ENCODE results near the gene CYP26B1.
"Not testable (repeated sequence)": the region's sequence is repeated elsewhere in the genome, so short reads cannot be mapped to it uniquely, and the experiment has no call there.

The CYP26B1 gene

DNA sequence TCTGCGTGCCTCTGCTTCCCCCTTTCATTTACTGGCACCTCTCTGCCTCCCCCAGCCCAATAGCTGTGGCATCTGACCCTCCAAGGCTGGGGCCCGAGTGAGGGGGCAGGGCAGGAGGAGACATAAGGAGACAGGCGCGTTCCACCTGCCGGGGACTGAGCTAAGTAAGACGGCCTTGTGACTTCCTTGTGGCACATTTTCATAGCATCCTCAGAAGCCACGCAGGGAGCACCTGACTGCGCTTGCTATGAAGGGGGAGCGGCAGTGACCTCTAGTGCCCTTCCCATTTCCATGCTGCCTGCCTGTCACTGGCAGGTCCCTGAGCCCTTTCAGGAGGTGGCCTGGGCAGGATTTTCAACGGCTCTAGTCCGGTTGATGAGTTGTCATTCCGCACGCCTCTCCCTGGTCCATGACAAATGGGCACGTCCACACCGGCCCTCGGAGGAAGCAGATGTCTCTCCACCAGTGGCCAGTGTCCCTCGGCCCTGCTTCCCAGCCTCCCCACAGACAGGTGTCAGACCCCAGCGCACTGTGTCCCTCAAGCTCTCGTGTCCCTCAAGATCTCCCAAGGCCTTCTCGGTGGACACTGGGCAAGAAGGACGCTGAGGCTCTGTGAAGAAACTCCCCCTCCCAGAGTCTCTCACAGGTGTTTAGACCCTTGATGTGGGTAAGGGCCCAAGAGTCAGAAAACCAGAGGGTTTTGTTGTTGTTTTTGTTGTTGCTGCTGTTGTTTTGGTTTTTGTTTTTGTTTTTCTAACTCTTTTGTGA lies 42.7 kb downstream of the CYP26B1 start:
- no peak for DNase-seq

DNA sequence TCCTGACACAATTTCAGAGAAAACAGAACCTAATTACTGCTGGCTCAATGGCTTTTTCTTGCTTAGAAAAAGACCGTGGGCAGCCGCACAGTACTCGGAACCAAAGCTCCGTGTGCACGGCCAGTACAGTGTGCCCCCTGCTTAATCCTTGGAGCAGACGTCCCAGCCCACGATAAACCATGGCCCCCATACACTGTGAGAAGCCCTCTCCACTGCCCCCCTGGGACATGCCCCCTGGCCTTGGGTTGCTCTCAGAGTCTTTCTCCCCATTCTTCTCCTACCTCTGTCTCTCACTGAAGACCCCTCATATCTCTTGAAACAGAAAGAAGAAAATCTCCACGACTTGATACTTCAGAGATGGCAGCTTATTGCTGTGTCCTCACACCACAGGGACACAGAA lies 44.0 kb downstream of the CYP26B1 start:
- DNase-seq, result no peak

DNA sequence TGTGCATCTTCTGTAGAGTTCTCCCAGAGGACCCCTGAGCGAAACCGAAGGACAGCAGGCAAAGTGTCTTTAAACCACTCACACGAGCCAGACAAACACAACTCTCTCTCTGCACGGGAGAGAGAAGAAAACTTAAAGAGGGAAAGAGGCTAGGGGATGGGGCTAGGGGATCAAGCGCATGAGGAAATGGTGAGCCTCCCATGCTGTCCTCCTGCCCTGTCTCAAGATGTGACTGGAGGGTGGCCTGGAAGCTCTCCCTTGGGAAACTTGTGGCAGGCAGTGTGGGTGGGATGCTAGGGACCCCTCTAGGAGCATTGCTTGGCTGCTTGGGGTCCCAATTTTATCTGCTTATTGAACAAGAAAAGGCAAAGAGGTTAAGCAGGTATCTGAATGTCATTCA lies 44.5 kb downstream of the CYP26B1 start:
- DNase-seq, result no peak

DNA sequence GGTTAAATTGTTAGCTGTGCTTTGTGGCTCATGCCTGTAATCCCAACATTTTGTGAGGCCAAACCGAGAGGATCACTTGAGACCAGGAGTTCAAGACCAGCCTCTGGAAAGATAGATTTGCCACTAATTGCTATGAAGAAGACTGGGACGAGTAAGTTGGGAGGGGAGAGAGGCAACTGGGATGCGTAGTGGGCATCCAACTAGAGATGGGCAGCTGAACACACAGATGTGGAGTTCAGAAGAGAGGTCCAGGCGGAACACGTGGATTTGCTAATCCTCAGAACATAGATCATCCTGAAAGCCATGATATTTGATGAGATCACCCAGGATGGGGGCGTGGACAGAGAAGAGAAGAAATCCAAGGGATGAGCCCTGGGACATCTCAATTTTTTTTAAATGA lies 48.7 kb downstream of the CYP26B1 start:
- DNase-seq, result no peak

DNA sequence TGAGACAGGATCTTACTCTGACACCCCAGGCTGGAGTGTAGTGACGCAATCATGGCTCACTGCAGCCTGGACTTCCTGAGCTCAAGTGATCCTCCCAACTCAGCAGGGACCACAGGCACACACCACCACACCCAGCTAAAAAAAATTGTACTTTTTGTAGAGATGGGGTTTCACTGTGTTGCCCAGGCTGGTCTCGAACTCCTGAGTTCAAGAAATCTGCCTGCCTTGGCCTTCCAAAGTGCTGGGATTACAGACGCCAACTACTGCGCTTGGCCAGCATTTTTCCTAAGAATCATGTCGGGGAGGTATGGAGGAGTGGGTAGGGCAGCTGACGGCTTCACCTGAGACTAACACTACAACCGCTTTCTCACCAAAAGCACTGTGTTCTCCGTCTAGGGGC lies 50.4 kb downstream of the CYP26B1 start:
- DNase-seq, result no peak

DNA sequence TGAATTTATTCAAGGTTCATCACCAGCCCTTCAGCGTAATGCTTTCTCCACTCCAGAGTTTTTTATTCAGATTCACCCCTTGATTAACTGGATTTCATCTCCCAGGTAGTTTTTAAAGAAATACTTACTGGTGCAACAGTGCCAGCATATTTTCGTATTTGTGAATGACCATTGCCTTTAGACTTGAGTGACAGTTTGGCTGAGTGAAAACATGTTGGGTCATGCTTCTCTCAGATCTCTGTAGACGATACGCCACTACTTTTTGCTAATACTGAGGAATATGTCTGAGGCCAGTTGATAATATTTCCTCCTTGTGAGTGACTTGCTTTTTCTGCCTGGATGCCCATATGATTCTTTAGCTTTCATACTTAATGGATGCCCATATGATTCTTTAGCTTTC lies 51.5 kb downstream of the CYP26B1 start:
- DNase-seq, result no peak

DNA sequence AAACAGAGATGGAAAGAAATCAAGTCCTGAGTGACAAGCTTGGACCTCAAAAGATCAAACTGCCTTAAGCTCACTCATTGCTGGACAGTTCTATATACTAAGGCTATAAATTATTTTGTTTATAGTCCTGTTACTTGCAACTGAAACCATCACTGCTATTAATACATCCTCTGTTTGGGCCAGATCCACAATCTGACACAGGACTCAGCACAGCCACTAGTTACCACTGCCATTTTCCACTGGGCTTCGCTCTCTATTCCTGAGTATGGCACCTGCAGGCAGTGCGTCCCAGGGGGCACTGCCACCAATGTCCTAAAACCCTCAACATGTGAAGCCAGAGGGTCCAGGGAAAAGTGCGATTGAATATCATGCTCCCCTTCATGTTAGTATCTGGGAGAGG lies 52.3 kb downstream of the CYP26B1 start:
- DNase-seq, result no peak

DNA sequence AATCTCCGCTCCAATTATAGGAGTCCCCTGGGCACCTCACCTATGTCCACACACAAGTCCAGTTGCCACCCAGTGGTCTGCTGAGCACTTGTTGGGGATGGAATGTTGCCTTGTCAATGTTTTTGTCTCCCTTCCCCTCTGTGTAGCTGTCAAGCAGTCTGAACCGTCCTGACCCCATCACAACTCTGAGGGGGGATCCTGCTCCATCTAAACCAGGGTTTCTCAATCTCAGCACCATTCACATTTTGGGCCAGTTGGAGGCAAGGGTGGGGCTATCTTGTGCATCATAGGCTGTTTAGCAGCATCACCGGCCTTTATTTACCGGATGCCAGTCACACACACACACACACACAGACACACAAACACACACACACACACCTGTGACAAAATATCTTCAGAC lies 53.0 kb downstream of the CYP26B1 start:
- DNase-seq, result no peak

DNA sequence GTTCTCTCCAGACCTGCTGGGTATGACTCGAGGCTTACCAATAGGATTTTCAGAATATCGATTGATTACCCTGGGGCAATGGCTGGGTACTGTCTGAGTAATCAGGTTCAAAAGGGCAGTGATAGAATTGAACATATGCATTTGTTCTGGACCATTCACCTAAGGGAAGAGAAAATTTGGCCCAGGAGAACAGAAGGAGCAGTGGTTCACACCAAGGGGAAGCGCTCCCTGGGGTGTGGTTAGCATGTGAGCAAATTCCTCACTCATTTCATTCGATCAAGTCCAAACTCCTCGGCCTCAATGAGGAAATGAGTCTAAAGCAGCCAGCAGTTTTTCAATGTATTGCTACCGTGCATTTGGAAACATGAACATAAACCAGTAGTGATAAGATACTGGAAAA lies 55.6 kb downstream of the CYP26B1 start:
- no peak for DNase-seq

DNA sequence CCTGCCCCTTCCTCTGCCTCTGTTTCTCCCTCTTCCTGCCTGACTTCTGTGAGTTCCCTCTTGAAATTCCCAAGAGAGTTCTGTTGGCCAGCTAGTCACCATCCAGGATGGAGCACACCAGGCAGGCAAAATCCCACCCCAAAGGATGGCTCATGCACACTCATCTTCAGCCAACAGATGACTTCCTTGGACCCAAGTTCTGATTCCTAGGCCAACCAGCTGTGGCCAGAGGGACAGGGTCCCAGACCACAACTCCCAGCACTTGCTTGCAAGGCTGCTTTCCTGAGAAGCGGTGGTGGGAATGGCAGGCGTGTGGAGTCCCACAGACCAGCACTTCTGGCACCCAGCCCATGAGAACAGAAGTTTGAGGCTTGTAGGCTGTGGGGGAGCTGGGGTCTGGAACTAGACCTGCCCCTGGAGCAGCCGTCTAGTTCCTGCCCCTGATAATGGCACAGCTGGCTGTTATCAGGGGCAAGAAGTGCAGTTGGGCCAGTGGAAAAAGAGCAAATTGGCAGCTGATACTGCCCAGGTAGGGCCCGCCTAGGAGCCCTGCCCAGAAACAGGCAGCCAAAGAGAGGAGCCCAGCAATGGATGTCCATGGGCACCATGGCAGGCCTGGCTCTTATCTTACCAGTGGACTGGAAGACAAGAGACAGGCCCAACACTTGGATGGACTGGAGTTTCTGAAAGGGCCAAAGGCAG lies 56.7 kb downstream of the CYP26B1 start:
- no peak for DNase-seq

DNA sequence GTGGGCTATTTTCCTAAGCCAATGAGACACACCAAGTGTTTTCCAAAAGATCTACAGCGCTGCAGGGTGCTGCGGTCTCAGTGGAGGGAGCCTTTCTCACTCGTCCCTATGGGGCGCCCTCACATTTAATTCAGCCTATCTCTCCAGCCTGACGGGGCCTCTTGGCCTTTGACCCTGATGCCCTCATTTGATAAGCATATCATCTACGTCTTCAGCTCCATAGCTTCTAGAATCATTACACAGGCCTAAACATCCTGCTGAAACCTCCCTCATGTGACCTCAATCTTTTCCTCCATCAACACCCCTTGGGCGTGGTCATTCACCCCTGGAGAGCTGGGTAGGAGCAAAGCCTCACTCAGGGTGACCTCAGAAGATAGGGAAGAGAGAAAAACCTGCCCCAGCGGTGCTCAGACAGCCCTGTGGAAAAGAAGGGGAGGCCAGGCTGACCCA lies 57.4 kb downstream of the CYP26B1 start:
- no peak for DNase-seq

DNA sequence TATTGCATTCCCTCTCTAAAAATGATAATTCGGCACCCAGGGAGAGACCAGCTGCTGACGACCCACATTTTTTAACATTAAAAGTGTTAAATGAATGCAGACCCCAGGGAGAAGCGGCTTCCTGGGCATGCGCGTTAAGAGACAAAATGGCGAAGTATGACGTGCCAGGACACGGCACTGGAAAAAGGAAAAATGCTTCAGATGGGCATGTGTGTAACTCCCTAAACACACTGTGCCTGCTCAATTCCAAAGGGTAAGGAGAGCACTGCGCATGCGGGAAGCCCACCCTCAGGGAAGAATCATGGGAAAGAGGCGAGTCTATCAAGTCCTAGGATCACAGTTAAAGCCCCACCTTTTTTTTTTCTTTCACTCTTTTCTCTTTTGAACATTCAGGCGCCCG lies 58.1 kb downstream of the CYP26B1 start:
- DNase-seq, result no peak

DNA sequence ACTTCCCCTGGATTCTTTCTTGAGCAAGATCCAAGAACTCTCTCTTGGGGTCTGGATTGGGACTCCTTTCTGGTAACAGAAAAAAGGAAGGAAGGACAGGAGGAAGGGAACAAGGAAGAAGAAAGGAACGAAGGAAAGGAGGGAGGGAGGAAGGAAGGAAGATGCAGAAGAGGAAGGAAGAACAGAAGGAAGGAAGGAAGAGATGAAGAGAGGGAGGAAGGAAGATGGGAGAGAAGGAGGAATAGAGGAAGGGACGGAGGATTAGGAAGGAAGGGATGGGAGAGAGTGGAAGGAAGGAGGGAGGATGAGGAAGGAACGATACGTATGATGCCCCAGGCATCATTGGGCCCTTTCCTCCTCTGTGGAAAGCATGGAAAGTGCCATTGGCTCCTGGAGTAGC lies 58.6 kb downstream of the CYP26B1 start:
- DNase-seq, result no peak

DNA sequence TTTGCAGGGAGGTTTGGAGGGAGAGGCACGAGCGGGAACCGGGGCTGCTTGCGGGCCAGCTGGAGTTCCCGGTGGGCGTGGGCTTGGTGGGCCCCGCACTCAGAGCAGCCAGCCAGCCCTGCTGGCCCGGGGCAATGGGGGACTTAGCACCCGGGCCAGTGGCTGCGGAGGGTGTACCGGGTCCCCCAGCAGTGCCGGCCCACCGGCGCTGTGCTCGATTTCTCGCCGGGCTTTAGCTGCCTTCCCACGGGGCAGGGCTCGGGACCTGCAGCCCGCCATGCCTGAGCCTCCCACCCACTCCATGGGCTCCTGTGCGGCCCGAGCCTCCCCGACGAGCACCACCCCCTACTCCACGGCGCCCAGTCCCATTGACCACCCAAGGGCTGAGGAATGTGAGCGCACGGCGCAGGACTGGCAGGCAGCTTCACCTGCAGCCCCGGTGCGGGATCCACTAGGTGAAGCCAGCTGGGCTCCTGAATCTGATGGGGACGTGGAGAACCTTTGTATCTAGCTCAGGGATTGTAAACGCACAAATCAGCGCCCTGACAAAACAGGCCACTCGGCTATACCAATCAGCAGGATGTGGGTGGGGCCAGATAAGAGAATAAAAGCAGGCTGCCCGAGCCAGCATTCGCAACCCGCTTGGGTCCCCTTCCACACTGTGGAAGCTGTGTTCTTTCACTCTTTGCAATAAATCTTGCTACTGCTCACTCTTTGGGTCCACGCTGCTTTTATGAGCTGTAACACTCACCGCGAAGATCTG lies 60.6 kb downstream of the CYP26B1 start:
- DNase-seq, result not testable (repeated sequence)

DNA sequence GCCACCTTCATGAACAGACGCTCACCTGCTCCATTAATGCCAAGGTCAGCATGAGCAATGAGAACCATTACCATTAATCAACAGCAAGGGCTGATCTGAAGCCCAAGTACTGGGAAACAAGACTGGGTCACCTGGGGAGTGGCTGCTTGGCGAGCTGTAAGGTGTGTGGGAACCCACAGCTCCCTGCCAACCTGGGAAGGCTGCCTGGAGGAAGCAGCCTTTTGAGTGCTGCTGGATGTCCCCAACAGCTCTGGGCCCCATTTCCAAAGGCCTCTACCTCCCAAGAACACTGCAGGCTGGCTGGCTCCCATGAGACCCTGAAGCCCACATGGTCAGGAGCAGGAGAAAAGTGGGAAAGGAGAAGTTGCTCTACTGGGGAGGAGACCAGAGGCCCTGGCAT lies 62.1 kb downstream of the CYP26B1 start:
- no peak for DNase-seq

DNA sequence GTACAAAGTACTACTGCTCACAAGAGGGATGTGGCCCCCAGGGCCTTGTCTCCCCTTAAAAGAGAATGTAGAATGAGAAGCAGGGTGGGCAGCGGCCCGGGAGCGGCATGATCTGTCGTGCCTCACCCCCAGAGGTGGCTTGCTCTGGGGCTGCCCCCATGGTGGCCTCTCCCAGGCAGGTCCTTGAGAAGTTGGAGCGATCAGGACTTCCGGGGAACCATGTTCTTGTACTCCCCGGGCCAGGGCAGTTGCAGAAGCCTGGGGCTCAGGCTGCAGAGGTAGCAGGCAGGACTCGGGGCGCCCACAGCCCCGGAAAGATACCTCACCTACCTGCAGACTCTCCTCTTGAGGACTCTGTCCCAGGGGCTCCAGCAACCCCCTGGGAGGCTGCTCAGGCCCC lies 62.6 kb downstream of the CYP26B1 start:
- no peak for DNase-seq

DNA sequence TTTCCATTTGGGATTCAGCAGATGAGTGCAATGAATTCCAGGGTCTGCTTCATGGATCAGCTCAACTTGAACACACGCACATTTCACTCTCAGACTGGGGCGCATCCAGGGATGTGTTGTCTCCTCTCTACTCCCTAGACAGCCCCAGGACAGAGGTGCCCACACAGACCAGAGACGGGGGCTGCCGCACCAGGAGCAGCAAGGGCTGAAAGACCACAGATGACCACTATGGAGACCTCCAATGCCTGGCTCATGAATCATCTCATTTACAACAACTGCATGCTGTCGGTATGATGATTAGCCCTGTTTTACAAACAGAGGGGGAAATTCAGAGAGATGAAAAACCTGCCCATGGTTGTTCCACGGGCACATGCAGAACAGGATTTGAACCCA lies 63.1 kb downstream of the CYP26B1 start:
- DNase-seq, result no peak

DNA sequence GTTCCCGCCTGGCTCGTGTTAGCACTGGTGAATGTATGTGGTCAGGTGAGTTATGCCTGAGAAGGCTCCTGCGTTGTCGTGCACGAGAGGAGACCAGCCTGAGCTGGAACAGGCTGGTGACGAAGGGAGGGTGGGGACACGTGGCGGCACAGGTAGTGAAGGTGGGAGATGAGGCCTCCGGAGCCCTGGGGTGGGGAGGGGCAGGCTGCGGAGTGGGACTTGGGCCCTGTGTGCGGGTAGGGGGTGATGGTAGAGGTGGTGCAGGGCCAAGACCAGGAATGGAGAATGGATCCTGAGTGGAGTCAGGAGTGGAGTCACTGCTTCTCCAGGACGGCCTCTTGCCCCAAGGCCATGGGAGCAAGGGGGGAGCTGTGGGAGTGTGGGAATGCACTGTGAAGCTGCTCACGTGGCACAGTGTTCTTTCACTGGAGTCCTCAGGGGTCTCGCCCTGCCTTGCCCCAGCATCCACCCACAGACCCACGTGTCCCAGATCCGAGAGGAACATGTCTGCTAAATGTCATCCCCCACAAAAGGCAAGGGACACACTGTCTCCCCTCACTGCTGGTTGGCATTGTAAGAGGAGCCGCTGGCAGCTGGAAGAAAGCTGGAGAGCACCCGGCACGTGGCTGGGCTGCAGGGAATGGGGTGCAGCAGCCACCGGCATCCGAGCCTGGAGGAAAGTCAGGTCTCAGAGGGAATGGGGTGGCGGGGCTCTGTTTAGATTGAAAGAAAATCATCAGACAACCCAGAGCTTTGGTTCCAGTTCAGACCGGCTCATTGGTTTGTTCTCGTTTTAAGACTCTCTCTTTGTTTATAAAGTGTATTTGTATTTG lies 63.7 kb downstream of the CYP26B1 start:
- no peak for DNase-seq

DNA sequence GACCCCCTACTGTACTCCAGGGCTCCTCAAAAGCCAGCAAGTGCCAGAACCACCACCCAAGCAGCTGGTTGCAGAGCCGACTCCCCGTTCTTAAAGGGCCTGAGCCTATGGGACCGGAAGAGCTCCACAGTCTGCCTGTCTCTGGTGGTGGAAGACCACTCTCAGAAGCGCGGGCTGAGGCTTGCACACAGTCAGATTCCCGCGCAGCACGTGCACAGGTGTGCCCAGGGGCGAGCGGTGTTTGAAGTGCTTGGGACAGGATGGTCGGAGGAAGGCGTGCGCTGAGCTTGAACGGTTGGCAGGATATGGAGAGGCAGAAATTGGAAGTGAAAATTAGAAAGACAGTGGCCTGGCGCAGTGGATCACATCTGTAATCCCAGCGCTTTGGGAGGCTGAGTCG lies 64.8 kb downstream of the CYP26B1 start:
- no peak for DNase-seq

DNA sequence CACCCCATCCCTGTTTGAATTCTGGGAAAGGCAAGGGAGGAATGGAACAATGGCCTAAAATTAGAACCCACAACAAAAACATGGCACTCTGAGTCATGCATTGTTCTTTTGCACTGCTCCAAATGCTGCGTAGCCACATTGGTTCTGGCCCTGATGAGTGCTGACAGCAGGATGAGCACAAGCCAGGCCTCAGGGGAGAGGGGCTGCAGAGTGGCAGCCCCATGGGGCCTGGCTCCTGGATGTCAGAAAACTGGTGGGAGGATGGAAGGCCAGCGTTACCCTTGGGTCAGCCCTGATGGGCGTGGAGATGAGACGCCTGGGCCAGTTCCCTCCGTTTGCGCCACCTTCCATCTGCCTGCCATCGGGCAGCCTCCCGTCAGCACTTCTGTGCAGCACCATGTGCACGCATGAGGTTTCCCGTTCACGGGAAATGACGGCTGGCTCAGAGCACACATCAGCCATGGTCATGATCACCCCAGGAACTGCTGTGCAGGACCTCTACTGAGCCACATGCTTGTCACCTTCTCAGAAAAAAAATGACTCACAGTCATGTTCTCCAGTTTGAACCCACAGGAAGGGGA lies 65.6 kb downstream of the CYP26B1 start:
- DNase-seq, result no peak

DNA sequence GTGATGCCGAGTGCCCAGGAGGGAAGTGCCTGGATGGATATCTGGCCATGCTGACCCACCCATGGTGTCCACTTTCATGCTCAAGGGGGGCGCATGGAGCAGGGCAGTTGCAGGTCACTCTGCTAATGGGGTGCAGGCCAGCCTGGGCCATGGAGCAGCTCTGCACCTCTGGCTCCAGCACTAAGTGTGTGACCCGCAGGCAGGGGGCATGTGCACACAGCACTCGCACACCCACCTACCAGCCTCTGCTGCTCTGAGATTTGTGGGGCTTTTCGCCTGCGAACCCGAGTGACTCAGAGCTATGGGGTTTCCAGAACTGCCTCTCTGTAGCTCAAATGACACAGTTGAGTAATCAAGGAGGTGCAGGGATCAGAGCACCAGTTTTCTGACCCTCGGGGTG lies 66.2 kb downstream of the CYP26B1 start:
- no peak for DNase-seq

DNA sequence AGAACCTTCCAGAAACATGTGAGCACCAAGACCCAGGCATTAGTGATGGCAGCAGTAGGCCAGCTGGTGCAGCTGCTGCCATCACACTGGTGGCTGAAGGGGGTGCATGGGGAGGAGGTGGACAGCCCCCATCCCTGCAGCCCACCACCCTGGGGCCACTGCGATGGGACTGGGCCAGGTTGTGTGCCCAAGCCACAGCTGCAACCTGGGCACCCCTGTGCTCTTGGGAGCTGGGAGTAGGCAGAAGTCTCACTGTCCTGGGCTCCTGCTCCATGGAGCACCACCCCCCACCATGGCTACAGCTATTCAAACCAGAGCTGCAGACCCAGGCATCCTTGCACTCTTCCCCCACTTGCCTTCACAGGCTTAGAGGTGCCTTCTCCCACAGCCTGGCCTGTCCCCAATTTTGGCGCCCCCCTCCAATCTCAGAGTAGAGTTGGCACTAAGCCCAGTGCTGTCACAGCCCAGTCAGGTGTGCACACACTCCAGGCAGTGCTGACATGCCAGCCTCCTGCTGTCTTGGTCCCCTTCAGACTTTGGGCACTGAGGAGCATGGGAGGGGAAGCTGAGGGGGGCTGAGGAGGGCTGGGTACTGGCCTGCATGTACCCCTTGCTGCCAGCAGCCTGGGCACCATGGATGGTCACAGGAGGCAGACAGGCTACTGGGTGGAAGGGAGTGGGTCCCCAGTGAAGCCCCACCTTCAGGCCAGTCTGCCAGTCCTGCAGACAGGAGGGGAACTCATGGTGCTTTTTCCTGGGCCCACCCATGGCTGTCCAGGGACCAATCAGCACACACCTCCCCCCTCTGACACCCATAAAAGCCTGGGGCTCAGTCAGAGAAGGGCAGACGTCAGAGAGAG lies 67.1 kb downstream of the CYP26B1 start:
- DNase-seq, result no peak

Measured in stimulated activated naive CD4-positive, alpha-beta T cell treated with Interleukin-2 at 50 U/mL for 16 hours (primary cell).